Heart left ventricle (tissue), 16 donors: ENCODE measurements around the gene PRPF6. TPM values are rescaled to one million over a fixed set of nuclear protein-coding genes. Genes with fewer than 3 reads are reported as not detected.
A peak's percentile ranks its signal among the peaks of the same experiment; 100 is the strongest.

Source experiments
- ATAC-seq, 4 donors: fragments of 200-7000 bp; cut with Tn5 transposase; one replicate each; pipeline ENCODE4 v1.9.1; 2020 to 2022; ENCODE audit warnings: moderate library complexity in 4 of 4, mild to moderate bottlenecking in 3 of 4, moderate number of reproducible peaks in 1 of 4
- DNase-seq, 5 donors: peaks; one replicate each; pipeline ENCODE4 v3.0.0-alpha.2; 2020
- H3K27ac ChIP-seq, 12 donors: fragments of 200-600 bp; sonication (generic) in 4 of 12; one replicate each; pipeline versions ENCODE4 v1.5.0 to v1.8.0; 2016 to 2022; ENCODE audit warnings: mild to moderate bottlenecking in 2 of 12
- H3K27me3 ChIP-seq, 9 donors: fragments of 200-600 bp; sonication (generic) in 2 of 9; one replicate each; pipeline versions ENCODE4 v1.5.1 to v1.8.0; 2016 to 2022; ENCODE audit warnings: mild to moderate bottlenecking in 3 of 9
- H3K36me3 ChIP-seq, 9 donors: fragments of 200-600 bp; sonication (generic) in 2 of 9; one replicate each; pipeline versions ENCODE4 v1.5.0 to v1.8.0; 2018 to 2022; ENCODE audit warnings: mild to moderate bottlenecking in 2 of 9
- H3K4me1 ChIP-seq, 12 donors: fragments of 200-600 bp; sonication (generic) in 4 of 12; one replicate each; pipeline versions ENCODE4 v1.5.0 to v1.8.0; 2016 to 2022; ENCODE audit warnings: mild to moderate bottlenecking in 3 of 12
- H3K4me3 ChIP-seq, 12 donors: fragments of 200-600 bp; sonication (generic) in 4 of 12; one replicate each; pipeline versions ENCODE4 v1.5.0 to v1.8.0; 2017 to 2022; ENCODE audit warnings: mild to moderate bottlenecking in 9 of 12, moderate library complexity in 4 of 12
- H3K9me3 ChIP-seq, 12 donors: fragments of 200-600 bp; sonication (generic) in 4 of 12; one replicate each; pipeline versions ENCODE4 v1.5.0 to v1.8.0; 2016 to 2022; ENCODE audit warnings: mild to moderate bottlenecking in 1 of 12
- POLR2A ChIP-seq, 2 donors: fragments of 450-650 bp; IDR thresholded peaks; one replicate each; pipeline ENCODE4 v1.6.1; 2017; ENCODE audit warnings: antibody characterized with exemption in 2 of 2, mild to moderate bottlenecking in 2 of 2, moderate library complexity in 2 of 2
- WGBS, 4 donors: extraction: QIAGEN DNeasy Blood & Tissue Kit in 2 of 4; methylation state at CpG; one replicate each; pipeline versions ENCODE4 v1.1.5 to v1.1.7; 2013 to 2018; 5-methylcytosine and 5-hydroxymethylcytosine counted together
- intact Hi-C, 10 donors: fragments of 100-400 bp; cut with DNase I; formaldehyde crosslinking; loops; one replicate each; pipeline versions ENCODE4 v1.11.1 to v1.14.2; 2022
- polyA plus RNA-seq, 2 donors: library from polyadenylated mRNA; stranded (reverse); fragments of 200-250 nt; gene quantifications; one replicate each; pipeline ENCODE4 v1.2.3, GENCODE V29; 2013
- total RNA-seq, 9 donors: library from RNA; depleted of rRNA in 2 of 9; stranded (reverse); fragments of >200 nt in 2 of 9; fragmentation: NEBNext Ultra II Directional in 3 of 9; extraction: Animal tissue kit (Norgen Biotek cat#: 25700) in 3 of 9; gene quantifications; one replicate each; pipeline versions ENCODE4 v1.1.0 to v1.2.4, GENCODE V29; 2016 to 2023
- TF ChIP-seq, protein P1 (sequence below), 12 donors: fragments of 200-600 bp; sonication (generic) in 4 of 12; IDR thresholded peaks; one replicate each; pipeline versions ENCODE4 v1.5.0 to v1.8.0; 2018 to 2022; ENCODE audit warnings: antibody characterized with exemption in 12 of 12, mild to moderate bottlenecking in 5 of 12
- donor health status: ischemic (EF 13 %, LVEDD 7.1; RV severe dilation, severe dysfunction).
- donor health status: healthy with polysubstance abuse.
- donor health status: DM: no; HTN: yes; CAD: no.
- donor health status: DM: no; HTN: no; CAD: no.
- donor health status: ischemic (EF 25% LVEDD 6.9; RV normal size, moderate dysfunction).
- donor health status: ischemic (EF 25% LVEDD 5.7; RV mildly dilated, moderate dysfunction).
- donor health status: healthy.
- donor health status: DM: yes; HTN: yes; CAD: no.
- donor health status: ischemic (EF 35%, LVEDD 5.7; RV mildly dilated, moderate dysfunction).
- donor health status: nonischemic (EF 11% LVEDD 7.7; RV severe dilation, severe dysfunction).
- donor health status: DM: yes; HTN: yes; CAD: no.
- donor health status: PGD.
- donor health status: ischemic (EF 29% LVEDD 5.4; RV normal size, mild dysfunction).
- donor health status: nonischemic (EF 23%, LVEDD 6.1; RV moderate dilation, normal function).

Gene PRPF6
- total and polyA plus RNA-seq, 11 donors = 31.0 to 62.6 (median 47.6) TPM

DNA sequence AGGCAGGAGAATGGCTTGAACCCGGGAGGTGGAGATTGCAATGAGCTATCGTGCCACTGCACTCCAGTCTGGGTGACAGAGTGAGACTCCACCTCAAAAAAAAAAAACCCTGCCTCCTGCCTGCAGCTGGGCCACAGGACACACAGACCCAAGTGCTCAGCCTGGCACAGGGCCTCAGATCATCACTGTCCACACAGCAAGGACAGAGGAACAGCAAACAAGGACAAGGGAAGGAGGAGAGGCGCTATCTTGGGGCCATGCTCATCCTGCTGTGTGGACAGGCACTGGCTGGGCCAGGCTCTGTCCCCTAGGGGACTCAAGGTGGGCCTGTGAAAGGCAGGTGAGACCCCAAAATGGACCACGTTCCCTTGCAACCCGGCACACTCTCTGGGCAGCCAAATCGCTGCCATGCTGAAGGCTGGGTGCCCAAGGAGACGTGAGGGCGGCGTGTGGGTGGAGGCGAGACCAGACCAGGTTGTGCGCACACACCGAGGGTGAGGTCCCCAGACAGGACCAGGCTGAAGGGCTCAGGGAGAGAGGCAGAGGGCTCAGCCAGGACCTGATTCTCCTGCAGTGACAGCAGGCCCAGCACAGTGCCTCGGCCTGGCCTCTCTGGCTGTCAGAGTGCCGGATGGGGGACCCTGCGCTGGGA, 33.8 kb upstream of the PRPF6 start:
- no peak for TF ChIP-seq POLR2A (IDR thresholded peaks at IDR 0.05)
- TF ChIP-seq, protein P1, sequence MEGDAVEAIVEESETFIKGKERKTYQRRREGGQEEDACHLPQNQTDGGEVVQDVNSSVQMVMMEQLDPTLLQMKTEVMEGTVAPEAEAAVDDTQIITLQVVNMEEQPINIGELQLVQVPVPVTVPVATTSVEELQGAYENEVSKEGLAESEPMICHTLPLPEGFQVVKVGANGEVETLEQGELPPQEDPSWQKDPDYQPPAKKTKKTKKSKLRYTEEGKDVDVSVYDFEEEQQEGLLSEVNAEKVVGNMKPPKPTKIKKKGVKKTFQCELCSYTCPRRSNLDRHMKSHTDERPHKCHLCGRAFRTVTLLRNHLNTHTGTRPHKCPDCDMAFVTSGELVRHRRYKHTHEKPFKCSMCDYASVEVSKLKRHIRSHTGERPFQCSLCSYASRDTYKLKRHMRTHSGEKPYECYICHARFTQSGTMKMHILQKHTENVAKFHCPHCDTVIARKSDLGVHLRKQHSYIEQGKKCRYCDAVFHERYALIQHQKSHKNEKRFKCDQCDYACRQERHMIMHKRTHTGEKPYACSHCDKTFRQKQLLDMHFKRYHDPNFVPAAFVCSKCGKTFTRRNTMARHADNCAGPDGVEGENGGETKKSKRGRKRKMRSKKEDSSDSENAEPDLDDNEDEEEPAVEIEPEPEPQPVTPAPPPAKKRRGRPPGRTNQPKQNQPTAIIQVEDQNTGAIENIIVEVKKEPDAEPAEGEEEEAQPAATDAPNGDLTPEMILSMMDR (IDR thresholded peaks at IDR 0.05) = peak in 2 of 12 donors; percentile 16 to 19
- peaks cover 0 to 42% (median 36%) of the 10 kb centered on the region in 9 donors for H3K36me3 ChIP-seq
- no peaks in the 10 kb centered on the region for H3K27me3 ChIP-seq
- WGBS, 4 donors = 50 to 66% (median 61%) methylated on average over 5 to 15 of the region's 15 CpGs
- DNase-seq = peak; percentile 32 to 77 (median 63)
- H3K27ac ChIP-seq = peak overlapping the region; percentile 11 to 98 (median 76)
- intact Hi-C loops = no loop called here
- ATAC-seq = peak in 3 of 4 donors; percentile 2 to 5 (median 5)
- no peak overlapping the region for H3K4me3 ChIP-seq
- H3K9me3 ChIP-seq = no peaks in the 10 kb centered on the region
- peaks cover 4 to 90% (median 67%) of the 10 kb centered on the region in 12 donors for H3K4me1 ChIP-seq

DNA sequence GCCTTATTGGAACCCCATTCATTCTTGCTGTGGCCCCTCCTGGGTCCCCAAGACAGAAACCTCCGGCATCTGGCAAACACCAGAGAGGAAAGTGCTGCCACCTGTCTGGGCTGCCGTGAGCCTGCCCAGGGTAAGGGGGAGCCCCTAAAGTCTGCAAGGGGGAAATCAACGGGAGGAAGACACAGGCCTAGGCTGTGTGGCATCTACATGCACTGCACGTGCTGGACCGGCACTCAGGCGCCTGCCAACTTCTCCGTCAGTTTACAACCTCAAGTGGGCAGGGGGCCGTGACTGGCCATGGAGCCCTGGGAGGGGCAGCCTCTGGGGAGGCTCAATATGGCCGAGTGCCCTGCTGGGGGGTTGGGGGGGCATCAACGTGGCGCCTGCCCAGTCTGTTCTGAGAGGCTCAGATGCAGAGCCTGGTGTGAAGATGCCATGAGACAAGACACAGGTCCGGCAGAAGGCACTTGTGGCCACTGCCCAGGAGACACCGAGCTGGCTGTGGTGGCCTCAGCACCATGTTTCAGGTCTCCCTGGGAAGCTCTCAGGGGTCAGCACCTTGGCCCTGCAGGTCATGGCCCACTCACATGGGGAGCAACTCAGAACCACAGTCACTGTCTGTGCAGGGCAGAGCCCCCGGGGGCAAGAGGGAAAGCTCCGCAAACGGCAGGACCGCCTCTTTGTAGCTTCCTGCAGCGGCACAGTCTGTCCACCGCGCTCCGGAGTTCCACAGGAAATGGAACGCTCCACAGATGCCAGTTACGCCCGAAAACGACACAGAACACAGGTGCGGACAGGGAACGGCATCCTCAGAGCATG, 33.1 kb upstream of the PRPF6 start:
- ATAC-seq (no peak), DNase-seq (peak in 4 of 5 donors; percentile 17 to 62 (median 29))
- H3K27ac ChIP-seq = peak overlapping the region; percentile 11 to 98 (median 80)
- 30 to 53% (median 36%) methylated on average over 27 of the region's 27 CpGs for WGBS, 4 donors
- no peaks in the 10 kb centered on the region for H3K9me3 ChIP-seq
- intact Hi-C loops = no loop called here
- no peaks in the 10 kb centered on the region for H3K27me3 ChIP-seq
- TF ChIP-seq, protein P1 (IDR thresholded peaks at IDR 0.05) = peak in 1 of 12 donors; percentile 12
- TF ChIP-seq POLR2A (IDR thresholded peaks at IDR 0.05) = no peak
- peaks cover 4 to 91% (median 71%) of the 10 kb centered on the region in 12 donors for H3K4me1 ChIP-seq
- peaks cover 0 to 40% (median 35%) of the 10 kb centered on the region in 9 donors for H3K36me3 ChIP-seq
- peak overlapping the region in 2 of 12 donors; percentile 11 to 17 for H3K4me3 ChIP-seq

DNA sequence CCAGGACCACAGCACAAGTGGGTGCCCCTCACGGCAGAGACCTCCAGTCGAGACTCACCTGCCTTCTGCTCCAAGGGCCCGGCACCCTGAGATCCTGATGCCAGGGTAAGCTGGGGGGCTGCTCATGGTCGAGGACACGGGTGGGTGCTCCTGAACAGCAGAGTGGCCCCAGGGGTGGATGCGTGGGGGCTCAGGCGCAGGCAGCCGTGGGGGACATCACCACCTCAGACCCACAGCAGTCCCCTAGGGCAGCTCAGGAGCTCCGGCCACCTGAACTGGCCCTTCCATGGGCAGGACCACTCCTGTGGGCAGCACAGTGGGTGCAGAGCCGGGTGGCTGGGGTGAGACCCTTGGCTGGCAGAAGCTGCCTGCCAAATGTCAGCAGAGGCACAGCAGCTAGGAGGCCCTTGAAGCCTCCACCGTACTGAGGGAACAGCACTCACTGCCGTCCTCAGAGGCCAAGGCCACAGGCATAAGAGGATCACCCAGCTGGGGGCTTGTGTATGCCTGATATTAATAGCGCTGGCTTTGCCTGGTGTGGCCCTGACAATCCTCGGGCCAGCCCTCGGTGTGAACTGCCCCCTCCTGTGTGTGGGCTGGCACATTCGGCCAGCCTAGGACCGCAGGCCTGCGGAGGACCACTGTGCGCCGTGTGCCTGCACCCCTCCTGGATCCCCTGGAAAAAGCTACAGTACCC, 30.1 kb upstream of the PRPF6 start:
- peak; percentile 58 to 83 (median 66) for DNase-seq
- Histone ChIP-seq H3K4me1 (peaks cover 4 to 98% (median 82%) of the 10 kb centered on the region in 12 donors), H3K36me3 (peaks cover 0 to 10% (median 5%) of the 10 kb centered on the region in 9 donors), H3K4me3 (peak overlapping the region in 11 of 12 donors; percentile 4 to 52 (median 34)), H3K9me3 (no peaks in the 10 kb centered on the region), H3K27ac (peak overlapping the region; percentile 81 to 98 (median 92)), H3K27me3 (no peaks in the 10 kb centered on the region)
- TF ChIP-seq POLR2A (IDR thresholded peaks at IDR 0.05) = no peak
- TF ChIP-seq, protein P1 (IDR thresholded peaks at IDR 0.05) = no peak
- 45 to 67% (median 53%) methylated on average over 5 to 20 of the region's 20 CpGs for WGBS, 4 donors
- peak; percentile 22 to 57 (median 44) for ATAC-seq
- intact Hi-C loops = no loop called here
